HG02852 (cell line): ENCODE data around the gene SRPRB.

Experiments used
- ATAC-seq: cut with Tn5 transposase; IDR thresholded peaks from one replicate; pipeline ENCODE4 v1.9.1; 2021; ENCODE audit warnings: mild to moderate bottlenecking, moderate library complexity; ENCODE audit not compliant: unreplicated experiment

The SRPRB gene

GRCh38 chr3:133805702-133806475 is at the start of gene SRPRB:
Gene SRPRB, plus strand, starts transcription at chr3:133805815. Its CDS starts 34 bp downstream, at chr3:133805849.
- peak; percentile 97 for ATAC-seq

GRCh38 chr3:133756716-133757694 is 48.6 kb upstream of the SRPRB start:
- ATAC-seq, result no peak

- ATAC-seq, result no peak
These were observed 47.7 kb upstream of the SRPRB start for GRCh38 chr3:133757701-133758567.

- ATAC-seq, result no peak
These were observed 47.1 kb upstream of the SRPRB start for GRCh38 chr3:133758568-133758928.

GRCh38 chr3:133758964-133759739 is 46.5 kb upstream of the SRPRB start:
- ATAC-seq, result no peak

GRCh38 chr3:133759740-133760305 is 45.8 kb upstream of the SRPRB start:
- no peak for ATAC-seq

GRCh38 chr3:133760916-133761315 is 44.7 kb upstream of the SRPRB start:
- ATAC-seq, result no peak

- ATAC-seq, result no peak
These were observed 43.8 kb upstream of the SRPRB start for GRCh38 chr3:133761605-133762484.

- no peak for ATAC-seq
These were observed 43.1 kb upstream of the SRPRB start for GRCh38 chr3:133762539-133762938.

GRCh38 chr3:133763797-133764683 is 41.6 kb upstream of the SRPRB start:
- ATAC-seq, result no peak

- no peak for ATAC-seq
These were observed 40.4 kb upstream of the SRPRB start for GRCh38 chr3:133765256-133765655.

- ATAC-seq, result no peak
These were observed 38.0 kb upstream of the SRPRB start for GRCh38 chr3:133767607-133768006.

- no peak for ATAC-seq
These were observed 36.1 kb upstream of the SRPRB start for GRCh38 chr3:133769536-133769935.

GRCh38 chr3:133773732-133774131 is 31.9 kb upstream of the SRPRB start:
- ATAC-seq, result no peak

- ATAC-seq, result no peak
These were observed 30.3 kb upstream of the SRPRB start for GRCh38 chr3:133775309-133775708.

GRCh38 chr3:133775835-133776234 is 29.8 kb upstream of the SRPRB start:
- ATAC-seq, result no peak

GRCh38 chr3:133776794-133777438 is 28.7 kb upstream of the SRPRB start:
- no peak for ATAC-seq
